ENCODE measurements around the gene AHRR. TPM values are rescaled to one million over a fixed set of nuclear protein-coding genes. Genes with fewer than 3 reads are reported as not detected.

Gene AHRR
- total RNA-seq, 4 donors from 2014 or later = 0.26 to 9.1 (median 6.6) TPM; not detected in 1

- Histone ChIP-seq H3K4me1 (peaks cover 0 to 13% of the 10 kb centered on the region in 2 donors), H3K9me3 (no peaks in the 10 kb centered on the region), H3K27ac (peak overlapping the region in 1 of 2 donors; percentile 48), H3K36me3 (no peaks in the 10 kb centered on the region), H3K27me3 (no peaks in the 10 kb centered on the region), H3K4me3 (peak overlapping the region; percentile 19 to 33)
- intact Hi-C loops (cut with DNase I; ENCODE audit: low total_unique reads) = no loop called here
- TF ChIP-seq, protein P1, sequence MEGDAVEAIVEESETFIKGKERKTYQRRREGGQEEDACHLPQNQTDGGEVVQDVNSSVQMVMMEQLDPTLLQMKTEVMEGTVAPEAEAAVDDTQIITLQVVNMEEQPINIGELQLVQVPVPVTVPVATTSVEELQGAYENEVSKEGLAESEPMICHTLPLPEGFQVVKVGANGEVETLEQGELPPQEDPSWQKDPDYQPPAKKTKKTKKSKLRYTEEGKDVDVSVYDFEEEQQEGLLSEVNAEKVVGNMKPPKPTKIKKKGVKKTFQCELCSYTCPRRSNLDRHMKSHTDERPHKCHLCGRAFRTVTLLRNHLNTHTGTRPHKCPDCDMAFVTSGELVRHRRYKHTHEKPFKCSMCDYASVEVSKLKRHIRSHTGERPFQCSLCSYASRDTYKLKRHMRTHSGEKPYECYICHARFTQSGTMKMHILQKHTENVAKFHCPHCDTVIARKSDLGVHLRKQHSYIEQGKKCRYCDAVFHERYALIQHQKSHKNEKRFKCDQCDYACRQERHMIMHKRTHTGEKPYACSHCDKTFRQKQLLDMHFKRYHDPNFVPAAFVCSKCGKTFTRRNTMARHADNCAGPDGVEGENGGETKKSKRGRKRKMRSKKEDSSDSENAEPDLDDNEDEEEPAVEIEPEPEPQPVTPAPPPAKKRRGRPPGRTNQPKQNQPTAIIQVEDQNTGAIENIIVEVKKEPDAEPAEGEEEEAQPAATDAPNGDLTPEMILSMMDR (IDR thresholded peaks at IDR 0.05) = no peak
- no peak for TF ChIP-seq POLR2A (IDR thresholded peaks at IDR 0.05)
- DNase-seq = peak in 1 of 2 donors; percentile 5
Observed at GRCh38 chr5:373710-374602, 52.4 kb downstream of the AHRR start.

DNA sequence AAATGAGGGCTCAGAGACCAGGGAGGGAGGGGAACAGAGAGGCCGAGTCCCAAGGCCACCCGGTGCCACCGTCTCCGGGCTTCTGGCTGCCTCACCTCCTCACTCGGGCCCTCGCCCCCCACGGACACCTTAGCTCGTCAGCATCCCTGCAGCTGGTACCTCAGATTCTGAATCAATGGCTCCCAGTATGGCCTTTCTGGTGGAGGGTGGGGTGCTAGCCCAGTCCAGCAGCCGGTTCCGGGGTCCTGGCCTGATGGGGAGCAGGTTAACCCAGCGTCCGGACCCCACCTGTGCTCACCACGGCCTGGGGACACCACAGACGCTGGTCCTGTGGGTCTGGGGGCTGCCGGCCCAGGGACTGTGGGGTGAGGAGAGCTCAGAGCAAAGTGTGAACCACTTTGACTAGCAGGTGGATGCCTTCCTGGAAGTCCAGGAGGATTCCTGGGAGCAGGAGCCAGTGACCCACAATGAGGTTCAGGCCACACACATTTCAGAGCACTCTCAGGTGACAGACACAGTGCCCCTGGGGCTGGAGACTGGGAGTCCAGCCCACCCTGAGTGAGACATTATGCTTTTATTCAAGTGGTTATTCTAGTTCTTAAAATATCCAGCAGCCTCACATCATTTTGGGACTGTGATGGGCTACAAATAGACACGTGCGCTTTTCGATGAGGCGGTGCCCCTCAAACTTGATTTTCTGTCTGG lies 53.3 kb downstream of the AHRR start:
- Histone ChIP-seq H3K9me3 (no peaks in the 10 kb centered on the region), H3K4me1 (peaks cover 0 to 13% of the 10 kb centered on the region in 2 donors), H3K27ac (no peak overlapping the region), H3K36me3 (no peaks in the 10 kb centered on the region), H3K27me3 (no peaks in the 10 kb centered on the region), H3K4me3 (no peak overlapping the region)
- peak in 1 of 2 donors; percentile 6 for DNase-seq
- no peak for TF ChIP-seq POLR2A (IDR thresholded peaks at IDR 0.05)
- TF ChIP-seq, protein P1 (IDR thresholded peaks at IDR 0.05) = no peak
- intact Hi-C loops (cut with DNase I; ENCODE audit: low total_unique reads) = no loop called here

- intact Hi-C loops (cut with DNase I; ENCODE audit: low total_unique reads) = no loop called here
- no peak overlapping the region for H3K27ac ChIP-seq
- peak in 1 of 2 donors; percentile 4 for DNase-seq
- no peak for TF ChIP-seq POLR2A (IDR thresholded peaks at IDR 0.05)
- TF ChIP-seq, protein P1 (IDR thresholded peaks at IDR 0.05) = no peak
- no peaks in the 10 kb centered on the region for H3K36me3 ChIP-seq
- H3K4me1 ChIP-seq = peaks cover 0 to 13% of the 10 kb centered on the region in 2 donors
- H3K9me3 ChIP-seq = no peaks in the 10 kb centered on the region
- no peak overlapping the region for H3K4me3 ChIP-seq
- H3K27me3 ChIP-seq = no peaks in the 10 kb centered on the region
Observed at GRCh38 chr5:375336-375920, 53.9 kb downstream of the AHRR start.

DNA sequence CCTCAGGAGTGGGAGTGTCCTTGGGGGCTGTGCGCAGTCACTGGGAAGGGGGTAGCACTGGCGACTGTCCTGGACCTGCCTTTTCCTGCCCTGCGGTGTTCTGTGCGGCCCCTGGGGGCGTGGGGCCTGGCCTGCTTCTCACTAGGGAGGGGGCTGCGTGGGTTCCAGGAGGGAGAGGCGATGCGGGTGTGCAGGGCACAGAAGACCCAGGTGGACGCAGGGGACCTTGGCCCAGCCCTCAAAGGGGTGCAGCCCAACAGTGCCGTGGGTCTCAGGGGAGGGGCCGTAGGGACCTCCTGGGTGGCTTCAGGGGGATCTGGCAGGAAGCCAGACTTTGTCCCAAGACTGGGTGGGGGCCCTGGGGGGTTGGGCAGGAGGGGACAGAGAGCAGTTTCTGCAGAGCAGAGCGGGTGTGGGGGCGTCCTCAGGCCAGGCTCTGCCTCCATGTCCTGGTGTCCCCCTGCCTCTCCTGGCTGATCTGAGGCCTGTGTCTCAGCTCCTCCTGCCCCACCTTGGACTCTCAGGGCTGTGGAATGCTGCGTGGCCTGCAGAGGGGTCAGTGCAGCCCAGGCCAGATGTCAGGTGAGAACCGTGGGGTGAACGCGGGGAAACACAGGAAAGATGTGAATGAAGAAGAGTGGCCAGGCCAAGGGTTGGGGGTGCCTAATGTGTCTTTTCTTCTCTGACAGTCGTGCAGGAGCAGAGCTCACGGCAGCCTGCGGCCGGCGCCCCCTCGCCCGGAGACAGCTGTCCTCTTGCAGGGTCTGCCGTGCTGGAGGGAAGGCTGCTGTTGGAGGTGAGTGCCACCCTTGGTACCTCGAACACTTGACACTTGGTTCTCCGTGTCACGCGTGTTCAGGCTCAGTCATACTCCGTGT lies 54.6 kb downstream of the AHRR start:
- Histone ChIP-seq H3K27ac (no peak overlapping the region), H3K4me1 (peaks cover 0 to 13% of the 10 kb centered on the region in 2 donors), H3K36me3 (no peaks in the 10 kb centered on the region), H3K27me3 (no peaks in the 10 kb centered on the region), H3K4me3 (no peak overlapping the region), H3K9me3 (no peaks in the 10 kb centered on the region)
- intact Hi-C loops (cut with DNase I; ENCODE audit: low total_unique reads) = no loop called here
- TF ChIP-seq POLR2A (IDR thresholded peaks at IDR 0.05) = no peak
- TF ChIP-seq, protein P1 (IDR thresholded peaks at IDR 0.05) = no peak
- DNase-seq = peak in 1 of 2 donors; percentile 10
